GM12878 (cell line): ENCODE measurements around the gene ARFRP1.

Experiments used
- CTCF ChIP-seq, 3 experiments: IDR thresholded peaks in 2 of 3; conservative IDR thresholded peaks in 1 of 3; 2 replicates each; pipeline ENCODE4 v1.5.1; 2011; ENCODE audit warnings: low read depth in 3 of 3, low read length in 3 of 3, mild to moderate bottlenecking in 3 of 3, control low read depth in 2 of 3, moderate library complexity in 2 of 3, inconsistent platforms in 1 of 3, mixed read lengths in 1 of 3; ENCODE audit not compliant: control insufficient read depth in 2 of 3, insufficient read depth in 1 of 3; ENCODE audit errors: extremely low read depth in 1 of 3
- GABPA ChIP-seq: IDR thresholded peaks from 2 replicates; pipeline ENCODE4 v1.6.1; 2014; ENCODE audit warnings: antibody characterized with exemption, low read depth, mild to moderate bottlenecking, inconsistent platforms
- KAT2A ChIP-seq: conservative IDR thresholded peaks from 2 replicates; pipeline ENCODE4 v1.6.1; 2011; ENCODE audit warnings: low read depth, low read length; ENCODE audit not compliant: control insufficient read depth
- MAX ChIP-seq: IDR thresholded peaks from 2 replicates; pipeline ENCODE4 v1.6.1; 2012; ENCODE audit warnings: low read depth, low read length, improper control_type of control experiment
- NKRF ChIP-seq: fragments of 450-650 bp; conservative IDR thresholded peaks from 2 replicates; pipeline ENCODE4 v1.6.1; 2017; ENCODE audit warnings: mild to moderate bottlenecking, moderate library complexity
- RCOR1 ChIP-seq: conservative IDR thresholded peaks from 2 replicates; pipeline ENCODE4 v1.6.1; 2012; ENCODE audit warnings: low read depth, low read length, improper control_type of control experiment
- YY1 ChIP-seq: IDR thresholded peaks from 2 replicates; pipeline ENCODE4 v1.6.1; 2011; ENCODE audit warnings: low read depth, mild to moderate bottlenecking, low read length

GRCh38 chr20:63693083-63693732 lies 14.6 kb downstream of the ARFRP1 start:
- TF ChIP-seq GABPA (no peak), RCOR1 (no peak), CTCF (IDR thresholded peaks at IDR 0.05 in 2 of 3, conservative IDR thresholded peaks at IDR 0.05 in 1 of 3; ENCODE audit: control insufficient read depth in 2 of 3, extremely low read depth in 1 of 3, insufficient read depth in 1 of 3, low read depth in 3 of 3, low read length in 3 of 3) (no peak), NKRF (no peak), KAT2A (no peak), MAX (no peak), YY1 (no peak)
